GM21360 (cell line): ENCODE data around the gene TMEM234.

Experiments
- ATAC-seq: cut with Tn5 transposase; IDR thresholded peaks from one replicate; pipeline ENCODE4 v1.9.1; 2021; ENCODE audit warnings: mild to moderate bottlenecking, moderate library complexity; ENCODE audit not compliant: unreplicated experiment

TMEM234 gene

DNA sequence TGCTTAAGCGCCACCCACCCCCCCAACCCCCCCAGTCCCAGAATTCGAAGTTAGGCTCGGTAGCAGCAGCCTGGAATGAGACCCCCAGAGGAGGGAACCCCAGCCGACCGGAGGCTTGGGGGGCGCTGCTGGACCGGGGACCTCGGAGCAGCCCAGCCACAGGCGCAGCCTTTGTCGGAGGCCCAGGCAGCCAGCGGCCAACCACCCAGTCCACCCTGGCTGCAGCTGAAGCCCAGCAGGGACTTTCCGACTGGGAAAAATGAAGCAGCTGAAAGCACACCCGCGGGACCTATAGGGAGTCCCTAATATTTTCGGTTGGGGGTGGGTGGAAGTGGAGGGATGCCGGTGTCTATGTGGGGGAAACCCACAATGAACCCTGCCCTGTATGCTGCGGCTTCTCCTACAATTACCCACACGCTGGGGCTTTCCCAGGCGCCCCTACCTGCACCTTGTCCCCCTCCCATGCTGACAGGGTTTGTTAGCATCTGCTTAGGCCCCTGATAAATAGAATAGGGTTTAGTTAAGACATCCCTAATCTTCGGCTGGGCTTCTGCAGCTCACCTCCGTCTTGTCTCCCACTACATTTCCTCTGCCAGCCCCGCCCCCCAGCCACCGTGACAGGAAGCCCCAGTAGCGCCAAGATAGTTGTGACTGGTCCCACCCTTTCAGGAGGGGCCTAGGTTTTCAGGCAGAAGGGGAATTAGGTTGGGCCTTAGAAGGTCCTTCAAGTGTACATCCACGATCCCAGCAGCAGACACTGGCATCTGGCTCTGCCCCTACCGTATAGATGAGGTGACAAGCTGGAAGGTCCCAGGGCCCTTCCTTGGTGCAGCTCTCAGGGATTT lies 20.9 kb downstream of the TMEM234 start:
- no peak for ATAC-seq

DNA sequence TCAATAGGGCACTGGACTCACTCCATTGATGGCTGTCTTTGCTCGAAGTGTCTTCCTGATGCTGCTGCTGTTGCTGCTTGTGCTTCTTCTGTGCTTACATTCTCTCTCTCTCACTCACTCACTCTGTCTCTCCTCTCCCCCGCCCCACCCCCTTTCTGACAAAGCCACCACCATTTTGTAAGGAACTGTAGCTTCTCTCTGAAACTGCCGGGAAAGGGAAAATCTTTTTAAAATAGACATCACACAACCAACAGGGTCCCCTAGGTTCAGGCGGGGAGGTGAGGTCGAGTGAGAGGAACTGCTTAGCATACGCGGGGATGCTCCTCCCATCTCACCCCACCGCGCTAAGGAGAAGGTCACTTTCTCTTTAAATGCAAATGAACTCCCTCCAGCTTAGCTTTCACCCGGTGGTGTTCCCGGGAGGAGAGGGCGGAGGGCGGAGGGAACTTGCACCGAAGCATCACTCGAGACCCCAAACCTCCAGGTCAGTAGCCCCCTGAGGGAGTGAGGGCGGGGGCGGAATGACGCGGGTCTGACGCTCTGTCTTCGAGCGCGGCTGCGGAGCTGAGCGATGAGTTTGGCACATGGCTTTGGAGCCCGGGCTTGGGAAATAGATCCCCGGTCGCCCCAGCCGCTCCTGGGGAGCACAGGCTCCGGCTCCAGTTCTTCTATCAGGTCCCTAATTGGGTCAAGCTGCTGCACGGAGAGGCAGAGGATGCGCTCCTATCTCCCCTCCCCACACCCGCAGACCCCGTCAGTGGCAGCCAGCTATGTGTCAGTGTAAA lies 21.7 kb downstream of the TMEM234 start, which contains the start of gene CCDC28B:
Gene CCDC28B (plus strand): TSS at position 370 of the 785 bp plus-strand sequence. CDS start 1,341 bp downstream, outside the sequence.
- ATAC-seq, result no peak

DNA sequence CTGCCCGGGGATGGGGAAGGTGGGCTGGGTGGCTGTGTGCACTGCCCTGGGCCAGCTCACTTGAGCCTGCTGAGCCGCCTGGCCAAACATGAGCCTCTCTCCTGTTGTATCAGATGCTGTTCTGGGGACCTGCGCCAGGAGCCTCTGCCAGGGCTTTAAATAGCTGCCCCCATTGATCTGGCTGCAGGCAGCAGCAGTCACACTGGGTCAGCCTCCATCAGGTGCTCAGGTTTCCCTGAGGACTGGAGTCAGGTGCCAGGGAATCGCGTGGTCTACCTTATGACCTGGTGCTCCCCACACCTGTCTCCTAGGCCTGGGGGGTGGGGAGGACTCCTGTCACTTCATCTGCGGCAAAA lies 22.5 kb downstream of the TMEM234 start:
- ATAC-seq, result no peak

DNA sequence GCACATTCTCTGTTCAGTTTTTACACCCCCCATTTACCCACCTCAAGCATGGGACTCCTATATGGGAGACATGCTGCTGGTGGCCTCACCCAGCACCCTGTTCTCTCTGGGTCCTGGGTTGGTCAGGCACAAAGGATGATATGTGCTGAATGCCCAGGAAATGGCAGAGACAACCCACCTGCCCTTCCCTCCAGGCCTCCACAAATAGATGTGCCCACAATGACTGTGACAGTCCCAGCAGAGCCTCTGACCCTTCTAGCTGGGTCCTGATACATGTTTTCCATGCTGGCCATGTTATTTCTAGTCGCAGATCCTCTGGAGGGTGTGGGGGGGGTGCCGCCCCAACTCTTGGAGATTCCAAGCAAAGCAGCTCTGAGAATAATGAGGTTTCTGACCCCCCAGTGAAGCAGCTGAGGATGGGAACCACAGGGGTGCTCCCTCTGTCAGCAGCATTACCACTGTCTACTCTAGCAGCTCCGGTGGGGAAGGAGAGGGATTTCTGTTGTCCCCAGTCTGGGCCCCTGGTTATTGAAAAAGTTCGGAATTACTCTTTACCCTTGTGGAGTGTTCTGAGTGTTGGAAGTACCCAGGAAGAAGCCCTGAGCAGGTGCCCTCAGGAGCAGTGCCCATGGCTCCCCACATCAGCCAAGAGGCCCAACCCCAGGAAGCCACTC lies 23.0 kb downstream of the TMEM234 start:
- ATAC-seq, result no peak

DNA sequence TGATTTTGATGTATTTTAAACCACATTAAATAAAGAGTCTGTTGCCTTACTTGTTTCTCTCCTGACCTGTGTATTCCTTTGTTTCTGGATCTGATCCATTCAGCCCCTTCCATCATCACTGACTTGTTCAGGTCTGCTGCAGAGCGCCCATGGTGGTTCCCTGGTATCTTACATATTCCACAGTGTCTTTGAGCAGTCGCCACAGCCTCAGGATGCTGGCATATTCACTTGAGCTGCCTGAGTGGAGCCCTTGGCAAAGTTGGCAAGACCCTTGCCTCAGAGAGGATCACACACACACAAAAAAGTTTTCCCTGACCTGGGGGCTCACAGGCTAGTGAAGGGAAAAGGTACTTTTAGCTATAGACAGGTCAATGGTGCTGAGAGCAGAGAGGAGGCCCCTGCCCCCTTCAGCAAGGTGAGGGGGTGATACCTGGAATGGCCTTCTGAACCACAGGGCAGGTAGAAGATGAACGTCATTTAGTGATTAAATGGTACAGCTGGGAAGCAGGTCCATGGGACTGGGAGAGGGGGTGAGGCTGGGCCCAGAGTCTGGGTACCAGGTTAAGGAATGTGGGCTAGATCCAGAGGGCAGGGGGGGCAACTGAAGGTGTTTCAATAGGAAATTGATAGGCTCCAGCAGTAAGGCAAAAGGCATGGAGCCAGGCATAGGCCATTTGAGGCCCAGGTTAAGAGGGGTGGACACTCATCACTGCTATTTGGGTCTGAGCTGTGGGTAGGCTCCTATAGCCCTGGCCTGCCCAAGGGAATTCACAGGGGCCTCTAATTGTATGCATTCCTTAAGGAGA lies 23.7 kb downstream of the TMEM234 start:
- no peak for ATAC-seq

DNA sequence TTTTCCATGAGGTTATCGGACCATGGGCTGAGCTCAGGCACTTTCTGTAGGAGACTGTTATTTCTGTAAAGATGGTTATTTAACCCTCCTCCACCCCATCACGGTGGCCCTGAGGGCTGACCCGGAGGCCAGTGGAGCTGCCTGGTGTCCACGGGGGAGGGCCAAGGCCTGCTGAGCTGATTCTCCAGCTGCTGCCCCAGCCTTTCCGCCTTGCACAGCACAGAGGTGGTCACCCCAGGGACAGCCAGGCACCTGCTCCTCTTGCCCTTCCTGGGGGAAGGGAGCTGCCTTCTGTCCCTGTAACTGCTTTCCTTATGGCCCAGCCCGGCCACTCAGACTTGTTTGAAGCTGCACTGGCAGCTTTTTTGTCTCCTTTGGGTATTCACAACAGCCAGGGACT lies 24.3 kb downstream of the TMEM234 start:
- ATAC-seq, result no peak

DNA sequence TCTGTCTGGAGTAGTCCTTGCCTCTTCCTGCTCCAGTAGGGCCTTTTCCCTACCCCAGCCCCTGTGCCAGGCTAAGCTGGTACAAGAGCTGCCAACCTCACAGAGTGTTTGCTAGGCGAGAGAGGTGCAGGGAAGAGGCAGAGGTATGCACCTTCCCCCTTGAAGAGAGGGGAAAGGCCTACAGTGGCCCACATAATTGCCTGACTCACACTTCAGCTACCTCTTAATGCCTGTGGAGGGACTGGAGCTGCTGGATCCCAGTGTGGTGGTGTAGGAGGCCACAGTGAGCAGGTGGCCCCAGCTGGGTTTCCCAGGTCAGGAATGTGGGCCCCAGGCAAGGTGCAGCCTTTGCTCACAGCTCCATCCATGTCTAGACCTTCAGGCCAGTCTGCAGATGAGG lies 25.1 kb downstream of the TMEM234 start:
- no peak for ATAC-seq

DNA sequence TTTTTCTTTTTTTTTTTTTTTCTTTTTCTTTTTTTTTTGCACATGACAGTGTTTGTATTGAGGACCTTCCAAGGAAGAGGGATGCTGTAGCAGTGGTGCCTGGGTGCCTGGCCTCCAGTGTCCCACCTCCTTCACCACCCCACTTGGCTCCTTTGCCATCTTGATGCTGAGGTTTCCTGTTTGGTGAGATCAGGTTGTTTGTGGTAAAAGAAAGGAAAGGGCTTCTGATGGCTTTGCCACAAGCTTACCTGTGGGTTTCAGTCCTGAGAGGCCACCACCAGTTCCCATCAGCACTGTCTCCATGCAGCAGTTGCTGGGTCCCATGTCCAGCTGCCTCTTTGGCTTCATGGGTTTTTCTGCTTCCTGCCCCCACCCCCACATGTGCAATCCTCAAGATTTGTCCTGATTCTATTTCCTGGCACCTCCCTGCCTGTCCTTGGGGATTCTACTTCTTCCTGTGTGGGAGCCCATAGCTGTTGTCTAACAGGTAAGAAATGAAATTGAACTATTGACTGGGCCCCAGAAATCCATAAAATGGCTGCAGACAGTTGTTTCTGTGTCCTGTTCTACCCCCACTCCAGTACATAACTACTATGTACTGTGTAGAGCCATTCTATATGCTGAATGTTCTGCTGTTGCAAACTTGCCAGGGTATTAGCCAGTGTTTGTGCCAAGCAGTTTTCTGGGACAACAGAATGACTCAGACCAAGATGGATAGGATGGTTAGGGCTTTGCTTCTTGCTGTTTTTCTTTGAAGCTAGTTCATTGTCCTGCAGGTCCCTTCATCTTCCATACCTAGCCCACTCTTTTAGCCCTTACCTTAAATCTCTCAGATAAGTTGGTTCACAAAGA lies 26.0 kb downstream of the TMEM234 start:
- ATAC-seq, result no peak

DNA sequence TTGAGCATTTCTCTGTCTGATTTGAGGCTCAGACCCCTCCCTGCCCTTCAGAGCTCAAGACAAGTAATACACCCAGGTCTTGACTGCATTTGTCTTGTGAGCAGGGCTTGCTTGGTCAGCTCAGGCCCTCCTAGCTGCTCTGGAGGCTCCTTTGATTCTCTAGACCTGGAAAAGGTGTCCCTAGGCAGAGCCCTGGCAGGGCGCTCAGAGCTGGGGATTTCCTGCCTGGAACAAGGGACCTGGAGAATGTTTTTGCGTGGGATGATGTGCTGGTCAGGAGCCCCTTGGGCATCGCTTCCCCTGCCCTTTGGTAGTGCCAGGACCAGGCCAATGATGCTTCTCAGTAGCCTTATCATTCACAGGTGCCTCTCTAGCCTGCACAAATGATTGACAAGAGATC lies 26.6 kb downstream of the TMEM234 start:
- no peak for ATAC-seq

DNA sequence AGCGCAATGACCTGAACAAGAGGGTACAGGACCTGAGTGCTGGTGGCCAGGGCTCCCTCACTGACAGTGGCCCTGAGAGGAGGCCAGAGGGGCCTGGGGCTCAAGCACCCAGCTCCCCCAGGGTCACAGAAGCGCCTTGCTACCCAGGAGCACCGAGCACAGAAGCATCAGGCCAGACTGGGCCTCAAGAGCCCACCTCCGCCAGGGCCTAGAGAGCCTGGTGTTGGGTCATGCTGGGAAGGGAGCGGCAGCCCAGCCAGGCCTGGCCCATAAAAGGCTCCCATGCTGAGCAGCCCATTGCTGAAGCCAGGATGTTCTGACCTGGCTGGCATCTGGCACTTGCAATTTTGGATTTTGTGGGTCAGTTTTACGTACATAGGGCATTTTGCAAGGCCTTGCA lies 27.2 kb downstream of the TMEM234 start:
- no peak for ATAC-seq

DNA sequence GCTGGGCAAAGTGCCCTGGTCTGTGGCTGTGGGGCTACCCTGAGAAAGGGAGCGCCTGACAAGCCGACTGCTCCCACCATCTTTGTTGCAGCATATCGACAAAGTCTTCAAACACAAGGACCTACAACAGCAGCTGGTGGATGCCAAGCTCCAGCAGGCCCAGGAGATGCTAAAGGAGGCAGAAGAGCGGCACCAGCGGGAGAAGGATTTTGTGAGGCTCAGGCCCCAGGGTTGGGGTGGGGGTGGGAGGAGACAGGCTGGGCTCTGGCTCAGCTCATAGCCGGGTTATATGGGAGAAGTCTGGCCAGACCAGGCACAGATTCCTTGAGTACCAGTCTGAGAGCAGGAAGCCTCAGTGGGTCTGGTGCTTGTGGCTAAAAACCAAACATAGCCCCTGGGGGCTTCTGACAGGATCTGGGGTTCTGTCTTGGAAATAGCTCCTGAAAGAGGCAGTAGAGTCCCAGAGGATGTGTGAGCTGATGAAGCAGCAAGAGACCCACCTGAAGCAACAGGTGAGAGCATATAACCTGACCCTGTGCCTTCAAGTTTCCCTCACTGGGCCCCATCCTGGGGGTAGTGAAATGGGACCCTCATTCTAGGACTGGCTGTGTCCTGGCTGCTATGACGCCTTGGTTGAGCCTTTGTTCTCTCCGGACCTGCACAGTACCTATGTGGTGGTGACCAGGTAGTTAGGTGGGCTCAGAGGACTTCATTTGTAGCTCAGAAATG lies 29.8 kb downstream of the TMEM234 start:
- no peak for ATAC-seq

DNA sequence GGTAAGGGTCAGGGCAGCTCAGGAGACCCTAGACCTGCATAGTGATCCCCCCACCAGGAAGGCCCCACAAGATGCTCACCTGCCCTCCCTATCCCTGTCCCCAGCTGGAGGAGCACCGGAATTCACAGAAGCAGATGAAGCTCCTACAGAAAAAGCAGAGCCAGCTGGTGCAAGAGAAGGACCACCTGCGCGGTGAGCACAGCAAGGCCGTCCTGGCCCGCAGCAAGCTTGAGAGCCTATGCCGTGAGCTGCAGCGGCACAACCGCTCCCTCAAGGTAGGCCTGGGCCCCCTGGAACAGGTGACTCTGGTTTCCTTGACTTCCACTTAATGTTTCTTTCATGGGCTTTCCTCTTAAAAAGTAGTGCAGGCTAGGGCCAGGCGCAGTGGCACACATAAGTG lies 34.3 kb downstream of the TMEM234 start:
- ATAC-seq, result no peak

DNA sequence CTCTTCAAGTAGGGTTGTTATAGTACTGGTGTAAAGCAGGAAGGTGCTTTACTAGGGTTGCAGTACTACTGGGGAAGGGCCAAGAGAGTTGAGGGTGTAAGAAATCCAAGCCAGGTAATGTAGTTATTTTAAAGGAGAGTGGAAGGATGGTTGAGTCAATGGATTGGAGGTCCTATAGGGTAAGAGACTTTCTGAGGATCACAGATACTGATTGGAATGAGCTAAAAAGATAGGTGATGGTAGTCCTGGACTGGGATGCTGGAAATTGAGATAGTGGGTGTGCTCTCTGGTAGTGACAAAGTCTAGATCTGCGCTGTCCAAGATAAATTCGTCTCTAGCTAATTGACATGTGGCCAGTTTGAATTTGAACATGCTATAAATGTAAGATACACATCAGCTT lies 35.7 kb downstream of the TMEM234 start:
- ATAC-seq, result no peak

DNA sequence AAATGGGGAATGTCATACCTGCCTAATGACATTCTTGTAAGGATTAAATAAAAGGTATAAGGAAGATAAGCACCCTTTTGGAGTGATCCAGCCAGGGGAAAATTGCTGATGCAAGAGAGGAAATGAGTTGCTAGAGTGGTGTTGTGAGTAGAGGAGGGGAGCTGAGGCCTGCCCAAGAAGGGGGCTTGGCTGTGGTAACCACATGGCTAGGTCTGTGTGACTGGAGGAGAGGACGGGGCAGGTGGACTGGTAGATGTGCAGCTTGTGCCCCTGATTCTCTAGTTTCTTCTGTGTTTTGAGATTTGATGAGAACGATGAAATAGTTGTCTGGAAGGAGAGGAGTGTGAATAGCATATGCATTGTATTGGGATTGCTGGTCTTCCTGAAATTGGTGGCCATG lies 36.1 kb downstream of the TMEM234 start:
- ATAC-seq, result no peak

DNA sequence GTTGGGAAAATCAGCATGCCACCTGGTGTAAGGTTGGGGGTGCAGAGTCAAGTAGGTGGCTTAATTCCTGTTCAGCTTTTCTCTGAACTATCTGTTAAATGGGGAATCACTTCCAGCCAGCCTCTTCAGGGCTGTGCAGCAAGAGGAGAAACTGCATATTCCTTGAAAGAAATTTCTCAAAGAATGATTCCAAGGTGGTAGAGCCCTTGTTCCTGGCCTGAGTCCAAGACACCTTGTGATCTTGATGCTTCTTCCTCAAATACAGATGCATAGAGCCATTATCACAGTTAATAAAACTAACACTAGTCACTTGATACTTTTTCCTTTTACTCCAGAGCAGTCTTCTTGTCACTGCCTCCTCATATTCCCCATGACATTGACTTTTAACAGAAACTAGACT lies 37.5 kb downstream of the TMEM234 start:
- ATAC-seq, result no peak

DNA sequence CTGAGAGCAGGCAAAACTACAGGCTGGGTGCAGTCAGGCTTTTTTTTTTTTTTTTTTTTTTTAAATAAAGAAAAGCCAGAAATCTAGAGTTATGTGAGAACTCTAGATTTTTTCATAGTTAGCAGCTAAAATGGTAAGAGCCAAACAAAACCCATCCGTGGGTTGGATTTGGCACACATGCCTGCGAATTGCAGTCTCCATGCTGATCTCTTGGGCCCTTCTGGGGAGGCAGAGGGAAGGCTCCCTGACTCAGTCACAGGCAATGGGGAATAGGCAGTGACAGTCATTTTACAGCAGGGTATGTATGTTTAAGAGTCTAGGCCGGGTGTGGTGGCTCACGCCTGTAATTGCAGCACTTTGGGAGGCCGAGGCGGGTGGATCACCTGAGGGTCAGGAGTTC lies 40.1 kb downstream of the TMEM234 start:
- no peak for ATAC-seq

DNA sequence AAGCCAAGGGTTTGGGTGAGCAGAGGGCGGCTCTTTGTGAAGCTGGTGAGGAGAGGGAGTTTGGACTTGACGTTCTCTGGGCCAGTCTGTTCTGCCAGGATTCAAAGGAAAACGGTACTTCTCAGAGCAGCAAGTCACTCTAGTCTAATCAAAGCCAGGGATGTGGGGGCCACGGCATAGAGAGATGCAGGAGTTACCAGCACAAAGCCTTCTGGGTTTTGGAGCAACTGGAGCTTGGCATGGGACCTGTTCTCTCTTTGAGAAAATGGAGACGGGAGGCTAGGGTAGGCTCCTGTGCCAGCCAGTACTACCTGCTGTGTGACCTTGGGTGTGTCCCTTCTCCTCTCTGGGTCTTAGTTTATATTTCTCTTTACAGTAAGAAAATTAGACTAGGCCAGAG lies 40.6 kb downstream of the TMEM234 start:
- ATAC-seq, result no peak

DNA sequence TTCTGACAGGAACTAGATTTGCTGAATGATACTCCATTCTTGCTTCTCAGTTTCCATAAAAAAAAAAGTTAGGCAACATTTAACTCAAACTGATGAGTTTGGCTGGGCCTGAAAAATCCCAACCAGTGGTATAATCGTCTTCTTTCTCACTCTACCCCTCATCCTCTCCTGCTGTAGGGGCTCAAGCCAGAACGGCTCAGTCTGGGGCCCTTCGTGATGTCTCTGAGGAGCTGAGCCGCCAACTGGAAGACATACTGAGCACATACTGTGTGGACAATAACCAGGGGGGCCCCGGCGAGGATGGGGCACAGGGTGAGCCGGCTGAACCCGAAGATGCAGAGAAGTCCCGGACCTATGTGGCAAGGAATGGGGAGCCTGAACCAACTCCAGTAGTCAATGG lies 41.1 kb downstream of the TMEM234 start:
- ATAC-seq, result no peak
